ENCODE measurements around the gene ZFP36L1. TPM values are rescaled to one million over a fixed set of nuclear protein-coding genes. Genes with fewer than 3 reads are reported as not detected.
A peak's percentile ranks its signal among the peaks of the same experiment; 100 is the strongest.

The ZFP36L1 gene
- total RNA-seq, 1 donor from 2014 or later: 1,405 TPM

- H3K36me3 ChIP-seq: no peaks in the 10 kb centered on the region
- no peak for DNase-seq (ENCODE audit: extremely low spot score in 2 of 2)
- peaks cover 10% of the 10 kb centered on the region for H3K9me3 ChIP-seq
- no peak overlapping the region for H3K27ac ChIP-seq
- intact Hi-C loops (cut with DNase I): no loop called here
- no peak overlapping the region for H3K4me3 ChIP-seq
- H3K4me1 ChIP-seq: no peaks in the 10 kb centered on the region
- no peak for TF ChIP-seq POLR2A (IDR thresholded peaks at IDR 0.05)
- TF ChIP-seq POLR2AphosphoS5 (IDR thresholded peaks at IDR 0.05; ENCODE audit: insufficient read depth in 1 of 2, low read depth in 1 of 2): no peak
- no peak for TF ChIP-seq CTCF (IDR thresholded peaks at IDR 0.05)
- H3K27me3 ChIP-seq: no peaks in the 10 kb centered on the region
These were observed 43.2 kb upstream of the ZFP36L1 start for GRCh38 chr14:68836082-68836481.

- no peak for DNase-seq (ENCODE audit: extremely low spot score in 2 of 2)
- Histone ChIP-seq H3K4me1 (no peaks in the 10 kb centered on the region), H3K4me3 (no peak overlapping the region), H3K27ac (no peak overlapping the region), H3K27me3 (no peaks in the 10 kb centered on the region), H3K9me3 (peaks cover 10% of the 10 kb centered on the region), H3K36me3 (no peaks in the 10 kb centered on the region)
- TF ChIP-seq CTCF (IDR thresholded peaks at IDR 0.05) (no peak), POLR2AphosphoS5 (IDR thresholded peaks at IDR 0.05; ENCODE audit: insufficient read depth in 1 of 2, low read depth in 1 of 2) (no peak), POLR2A (IDR thresholded peaks at IDR 0.05) (no peak)
- intact Hi-C loops (cut with DNase I): no loop called here
These were observed 41.9 kb upstream of the ZFP36L1 start for GRCh38 chr14:68834816-68835215.

- Histone ChIP-seq H3K27ac (no peak overlapping the region), H3K27me3 (no peaks in the 10 kb centered on the region), H3K9me3 (no peaks in the 10 kb centered on the region), H3K36me3 (no peaks in the 10 kb centered on the region), H3K4me3 (no peak overlapping the region), H3K4me1 (no peaks in the 10 kb centered on the region)
- DNase-seq (ENCODE audit: extremely low spot score in 2 of 2): no peak
- intact Hi-C loops (cut with DNase I): no loop called here
- no peak for TF ChIP-seq POLR2AphosphoS5 (IDR thresholded peaks at IDR 0.05; ENCODE audit: insufficient read depth in 1 of 2, low read depth in 1 of 2)
- TF ChIP-seq POLR2A (IDR thresholded peaks at IDR 0.05): no peak
- TF ChIP-seq CTCF (IDR thresholded peaks at IDR 0.05): no peak
These were observed 35.8 kb upstream of the ZFP36L1 start for GRCh38 chr14:68828698-68829097.

GRCh38 chr14:68825729-68826128 is 32.9 kb upstream of the ZFP36L1 start:
- Histone ChIP-seq H3K36me3 (no peaks in the 10 kb centered on the region), H3K27me3 (no peaks in the 10 kb centered on the region), H3K27ac (no peak overlapping the region), H3K4me3 (no peak overlapping the region), H3K9me3 (no peaks in the 10 kb centered on the region), H3K4me1 (peaks cover 6% of the 10 kb centered on the region)
- DNase-seq (ENCODE audit: extremely low spot score in 2 of 2): no peak
- intact Hi-C loops (cut with DNase I): no loop called here
- TF ChIP-seq POLR2AphosphoS5 (IDR thresholded peaks at IDR 0.05; ENCODE audit: insufficient read depth in 1 of 2, low read depth in 1 of 2): no peak
- no peak for TF ChIP-seq POLR2A (IDR thresholded peaks at IDR 0.05)
- no peak for TF ChIP-seq CTCF (IDR thresholded peaks at IDR 0.05)

- Histone ChIP-seq H3K27ac (no peak overlapping the region), H3K36me3 (no peaks in the 10 kb centered on the region), H3K4me3 (peak overlapping the region in 1 of 2 donors; percentile 33), H3K4me1 (peaks cover 16% of the 10 kb centered on the region), H3K9me3 (no peaks in the 10 kb centered on the region), H3K27me3 (no peaks in the 10 kb centered on the region)
- intact Hi-C loops (cut with DNase I): no loop called here
- TF ChIP-seq POLR2A (IDR thresholded peaks at IDR 0.05) (no peak), POLR2AphosphoS5 (IDR thresholded peaks at IDR 0.05; ENCODE audit: insufficient read depth in 1 of 2, low read depth in 1 of 2) (peak in 1 of 2 donors; percentile 32), CTCF (IDR thresholded peaks at IDR 0.05) (peak; percentile 59 to 85 (median 81))
- DNase-seq (ENCODE audit: extremely low spot score in 2 of 2): no peak
These were observed 31.9 kb upstream of the ZFP36L1 start for GRCh38 chr14:68824517-68825347.

Data from vagina (tissue), 2 donors.